Fibroblast of the conjunctiva (primary cell): ENCODE results near the gene LAGE3.

Source experiments
- DNase-seq: peaks from one replicate; pipeline ENCODE4 v3.0.0-alpha.2; 2010; ENCODE audit warnings: low read depth

Gene LAGE3

GRCh38 chrX:154476821-154477220 is 2.3 kb downstream of the LAGE3 start:
- DNase-seq, result no peak

GRCh38 chrX:154473683-154474082 is 5.4 kb downstream of the LAGE3 start:
- DNase-seq, result no peak

DNA sequence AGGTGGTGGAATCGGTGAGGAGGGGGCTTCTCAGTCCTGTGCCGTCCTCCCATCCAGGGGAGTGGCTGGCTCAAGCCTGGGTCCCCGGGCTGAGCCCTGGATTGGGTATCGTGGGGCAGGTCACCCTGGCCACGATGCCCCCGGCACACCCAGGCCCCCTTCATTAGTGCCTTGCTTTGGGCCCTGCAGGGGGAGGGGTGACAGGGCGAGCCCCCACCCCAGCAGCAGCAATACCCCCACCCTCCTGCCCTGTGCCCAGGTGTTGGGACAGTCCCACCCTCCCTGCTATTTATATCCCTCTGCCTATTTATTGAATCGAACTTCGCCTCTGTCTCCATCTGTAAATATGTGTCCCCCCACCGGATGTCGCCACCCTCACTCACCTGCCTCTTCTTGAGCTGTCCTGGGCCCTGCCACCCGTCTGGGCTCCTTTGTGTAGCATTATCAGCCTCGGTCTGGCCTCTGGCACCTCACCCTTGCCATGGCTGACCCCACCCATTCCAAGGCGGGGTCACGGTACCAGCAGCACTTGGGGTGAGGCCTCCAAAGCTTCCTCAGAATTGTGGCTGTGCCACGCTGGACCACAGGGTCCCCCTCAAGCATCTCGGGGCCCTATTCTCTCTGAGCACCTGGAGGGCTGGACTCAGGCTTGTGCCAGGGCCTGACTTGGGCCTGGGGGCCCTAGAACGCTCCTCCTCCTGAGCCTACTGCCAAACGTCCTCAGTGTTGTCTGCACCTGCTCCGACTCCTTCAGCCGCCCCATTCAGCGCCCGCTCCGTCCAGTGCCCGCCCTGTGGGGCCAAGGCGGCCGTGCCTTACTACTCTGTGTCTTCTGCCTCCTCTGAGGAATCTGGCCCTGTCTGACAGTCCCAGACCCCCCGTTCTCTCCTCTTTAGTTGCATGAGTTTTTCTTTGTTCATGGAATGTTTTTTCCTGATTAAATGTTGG is 6.1 kb downstream of the LAGE3 start:
- no peak for DNase-seq

GRCh38 chrX:154471839-154472684 is 7.0 kb downstream of the LAGE3 start:
- DNase-seq, result no peak

GRCh38 chrX:154470914-154471568 is 8.0 kb downstream of the LAGE3 start:
- no peak for DNase-seq

- DNase-seq, result no peak
Measured at GRCh38 chrX:154470434-154470833, 8.6 kb downstream of the LAGE3 start.

DNA sequence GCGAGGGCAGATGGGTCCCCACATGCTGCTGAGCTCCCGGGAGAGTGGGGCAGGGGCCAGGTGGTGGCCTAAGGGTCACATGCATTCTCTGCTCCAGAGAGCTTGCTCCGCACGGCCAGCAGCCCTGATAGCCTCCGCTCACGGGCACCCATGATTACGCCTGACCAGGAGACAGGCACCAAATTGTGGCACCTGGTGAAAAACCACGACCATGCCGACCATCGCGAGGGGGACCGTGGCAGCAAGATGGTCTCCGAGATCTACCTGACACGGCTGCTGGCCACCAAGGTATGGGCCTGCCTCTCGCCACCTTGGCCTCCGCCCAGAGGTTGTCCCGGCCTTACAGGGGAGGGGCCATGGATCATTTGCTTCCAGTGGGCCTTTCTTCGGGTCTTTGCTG is 9.2 kb downstream of the LAGE3 start:
- no peak for DNase-seq

DNA sequence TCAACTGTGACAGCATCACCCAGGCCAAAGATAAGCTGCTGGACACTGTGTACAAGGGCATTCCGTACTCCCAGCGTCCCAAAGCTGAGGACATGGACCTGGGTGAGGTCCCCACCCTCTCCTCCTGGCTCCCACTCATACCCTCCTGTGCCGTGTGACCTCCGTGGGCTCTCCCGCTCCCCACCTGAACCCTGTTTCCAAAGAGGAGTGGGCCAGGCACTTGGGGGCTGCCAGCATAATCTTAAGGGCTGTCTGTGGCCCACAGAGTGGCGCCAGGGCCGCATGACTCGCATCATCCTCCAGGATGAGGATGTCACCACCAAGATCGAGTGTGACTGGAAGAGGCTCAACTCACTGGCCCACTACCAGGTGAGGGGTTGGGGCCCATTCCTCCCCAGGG is 10.0 kb downstream of the LAGE3 start:
- DNase-seq, result no peak

GRCh38 chrX:154468217-154468616 is 10.9 kb downstream of the LAGE3 start:
- no peak for DNase-seq

DNA sequence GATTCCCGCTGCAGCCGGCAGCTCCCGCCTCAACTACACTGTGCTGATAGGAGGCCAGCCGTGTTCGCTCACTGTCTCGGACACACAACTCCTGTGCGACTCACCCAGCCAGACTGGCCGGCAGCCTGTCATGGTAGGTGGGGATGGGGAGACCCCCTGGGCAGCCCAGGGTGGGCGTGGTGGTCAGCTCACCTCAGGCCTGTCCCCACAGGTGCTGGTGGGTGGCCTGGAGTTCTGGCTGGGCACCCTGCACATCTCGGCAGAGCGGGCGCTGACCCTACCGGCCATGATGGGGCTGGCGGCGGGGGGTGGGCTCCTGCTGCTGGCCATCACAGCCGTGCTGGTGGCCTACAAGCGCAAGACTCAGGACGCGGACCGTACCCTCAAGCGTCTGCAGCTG is 11.5 kb downstream of the LAGE3 start:
- no peak for DNase-seq

DNA sequence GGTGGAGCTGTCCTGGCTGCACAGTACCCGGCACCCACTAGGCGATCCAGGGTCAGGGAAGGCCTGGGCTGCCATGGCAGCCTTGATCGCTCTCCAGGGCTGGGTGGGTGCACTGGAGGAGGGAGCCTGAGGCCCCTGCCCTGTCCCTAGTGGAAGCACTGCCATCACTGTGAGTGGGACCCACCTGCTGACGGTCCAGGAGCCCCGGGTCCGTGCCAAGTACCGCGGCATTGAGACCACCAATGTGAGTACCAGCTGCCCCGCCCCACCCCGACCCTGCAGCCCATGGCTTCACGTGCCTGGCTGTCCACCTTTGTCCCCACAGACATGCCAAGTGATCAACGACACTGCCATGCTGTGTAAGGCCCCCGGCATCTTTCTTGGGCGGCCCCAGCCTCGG is 12.2 kb downstream of the LAGE3 start:
- no peak for DNase-seq

GRCh38 chrX:154466036-154466435 is 13.0 kb downstream of the LAGE3 start:
- no peak for DNase-seq

GRCh38 chrX:154465601-154466000 is 13.5 kb downstream of the LAGE3 start:
- no peak for DNase-seq

DNA sequence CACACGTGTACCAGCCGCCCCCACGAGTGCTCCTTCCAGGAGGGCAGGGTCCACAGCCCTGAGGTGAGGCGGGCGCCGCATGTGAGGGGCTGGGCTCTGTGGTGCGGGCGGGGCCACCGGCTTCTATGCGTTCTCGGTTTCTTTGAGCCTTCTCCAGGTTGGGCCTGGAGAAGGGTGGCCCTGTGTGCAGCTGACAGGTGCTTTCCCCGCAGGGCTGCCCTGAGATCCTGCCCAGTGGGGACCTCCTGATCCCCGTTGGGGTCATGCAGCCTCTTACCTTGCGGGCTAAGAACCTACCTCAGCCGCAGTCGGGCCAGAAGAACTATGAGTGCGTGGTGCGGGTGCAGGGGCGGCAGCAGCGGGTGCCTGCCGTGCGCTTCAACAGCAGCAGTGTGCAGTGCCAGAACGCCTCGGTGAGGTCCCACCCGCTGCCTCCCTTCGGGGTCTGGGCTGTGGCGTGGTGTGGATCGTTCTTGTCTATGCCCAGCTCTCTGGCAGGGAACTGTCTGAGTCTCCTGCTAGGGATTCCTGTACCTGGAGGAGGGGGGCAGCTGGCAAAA is 14.2 kb downstream of the LAGE3 start:
- no peak for DNase-seq

DNA sequence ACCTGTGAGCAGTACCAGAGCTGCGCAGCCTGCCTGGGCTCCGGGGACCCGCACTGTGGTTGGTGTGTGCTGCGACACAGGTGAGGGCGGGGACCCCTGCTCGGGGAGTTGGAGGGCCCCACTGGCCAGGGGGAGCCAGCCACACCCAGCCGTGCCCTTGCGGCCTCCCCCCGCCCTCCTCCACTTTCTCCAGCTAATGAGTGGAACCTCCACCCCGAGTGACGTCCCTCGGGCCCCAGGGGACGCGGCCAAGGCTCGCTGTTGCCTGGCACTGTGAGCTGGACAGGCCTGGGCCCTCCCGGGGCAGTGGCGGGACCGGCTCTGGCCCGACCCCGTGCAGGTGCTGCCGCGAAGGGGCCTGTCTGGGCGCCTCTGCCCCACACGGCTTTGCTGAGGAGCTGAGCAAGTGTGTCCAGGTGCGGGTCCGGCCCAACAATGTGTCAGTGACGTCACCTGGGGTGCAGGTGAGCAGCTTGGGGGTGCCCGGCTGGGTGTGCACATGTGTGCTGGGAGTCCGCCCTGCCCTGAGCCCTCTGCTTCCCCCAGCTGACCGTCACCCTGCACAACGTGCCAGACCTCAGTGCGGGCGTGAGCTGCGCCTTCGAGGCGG is 15.4 kb downstream of the LAGE3 start:
- no peak for DNase-seq

- no peak for DNase-seq
Measured at GRCh38 chrX:154462396-154462795, 16.7 kb downstream of the LAGE3 start.

GRCh38 chrX:154460326-154460725 is 18.8 kb downstream of the LAGE3 start:
- DNase-seq, result no peak

- no peak for DNase-seq
Measured at GRCh38 chrX:154459832-154460231, 19.2 kb downstream of the LAGE3 start.

GRCh38 chrX:154458954-154459778 is 19.9 kb downstream of the LAGE3 start:
- no peak for DNase-seq

GRCh38 chrX:154458116-154458953 is 20.7 kb downstream of the LAGE3 start, which contains the start of gene PLXNA3:
Gene PLXNA3, plus strand, starts transcription at chrX:154458281. Its CDS starts 1,903 bp downstream, at chrX:154460184.
- DNase-seq, result no peak
